Breast epithelium (tissue), 3 donors: ENCODE data around the gene TRIM36.

ENCODE experiments used
- POLR2A ChIP-seq: fragments of 450-650 bp; IDR thresholded peaks from one replicate; pipeline ENCODE4 v1.6.1; 2016; ENCODE audit warnings: antibody characterized with exemption, mild to moderate bottlenecking, moderate library complexity
- POLR2AphosphoS5 ChIP-seq, 3 donors: sonication (generic); formaldehyde crosslinking; IDR thresholded peaks; one replicate each; pipeline ENCODE4 v1.6.1; 2017; ENCODE audit warnings: antibody characterized with exemption in 3 of 3
- TF ChIP-seq, protein P1 (sequence below), 3 donors: fragments of 450-650 bp; IDR thresholded peaks; one replicate each; pipeline ENCODE4 v1.5.1; 2016 to 2017; ENCODE audit warnings: antibody characterized with exemption in 3 of 3, mild to moderate bottlenecking in 3 of 3, moderate library complexity in 3 of 3

DNA sequence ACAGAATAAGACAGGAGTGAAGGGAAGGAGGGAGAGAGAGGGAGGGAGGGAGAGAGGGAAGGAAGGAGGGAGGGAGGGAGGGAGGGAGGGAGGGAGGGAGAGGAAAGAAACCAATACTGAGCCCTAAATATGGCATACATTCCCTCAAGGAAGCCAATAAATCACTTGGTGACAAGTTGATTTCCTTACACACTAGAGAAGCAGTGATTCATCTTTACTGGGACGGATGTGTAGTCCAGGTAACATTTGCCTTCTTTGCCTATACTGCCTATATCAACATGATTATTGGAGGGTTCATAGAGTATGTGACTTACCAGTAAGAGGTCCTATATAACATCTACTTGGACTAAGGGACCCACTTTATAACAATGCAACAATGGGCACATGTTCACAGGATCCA lies 83.2 kb downstream of the TRIM36 start:
- TF ChIP-seq POLR2A (no peak), POLR2AphosphoS5 (IDR thresholded peaks at IDR 0.05) (no peak)
- TF ChIP-seq, protein P1, sequence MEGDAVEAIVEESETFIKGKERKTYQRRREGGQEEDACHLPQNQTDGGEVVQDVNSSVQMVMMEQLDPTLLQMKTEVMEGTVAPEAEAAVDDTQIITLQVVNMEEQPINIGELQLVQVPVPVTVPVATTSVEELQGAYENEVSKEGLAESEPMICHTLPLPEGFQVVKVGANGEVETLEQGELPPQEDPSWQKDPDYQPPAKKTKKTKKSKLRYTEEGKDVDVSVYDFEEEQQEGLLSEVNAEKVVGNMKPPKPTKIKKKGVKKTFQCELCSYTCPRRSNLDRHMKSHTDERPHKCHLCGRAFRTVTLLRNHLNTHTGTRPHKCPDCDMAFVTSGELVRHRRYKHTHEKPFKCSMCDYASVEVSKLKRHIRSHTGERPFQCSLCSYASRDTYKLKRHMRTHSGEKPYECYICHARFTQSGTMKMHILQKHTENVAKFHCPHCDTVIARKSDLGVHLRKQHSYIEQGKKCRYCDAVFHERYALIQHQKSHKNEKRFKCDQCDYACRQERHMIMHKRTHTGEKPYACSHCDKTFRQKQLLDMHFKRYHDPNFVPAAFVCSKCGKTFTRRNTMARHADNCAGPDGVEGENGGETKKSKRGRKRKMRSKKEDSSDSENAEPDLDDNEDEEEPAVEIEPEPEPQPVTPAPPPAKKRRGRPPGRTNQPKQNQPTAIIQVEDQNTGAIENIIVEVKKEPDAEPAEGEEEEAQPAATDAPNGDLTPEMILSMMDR (IDR thresholded peaks at IDR 0.05), result no peak
